HEK293 (cell line): ENCODE measurements around the gene DDX46.

Experiments used
- BCL11B ChIP-seq: fragments of 450-650 bp; formaldehyde crosslinking; IDR thresholded peaks from 2 replicates; pipeline ENCODE4 v1.5.1; 2016; ENCODE audit warnings: low read depth, missing biosample characterization, missing genetic modification characterization
- GLIS2 ChIP-seq: fragments of 450-650 bp; formaldehyde crosslinking; IDR thresholded peaks from 2 replicates; pipeline ENCODE4 v1.5.1; 2016; ENCODE audit warnings: missing biosample characterization, missing genetic modification characterization
- IKZF3 ChIP-seq: fragments of 450-650 bp; IDR thresholded peaks from 2 replicates; pipeline ENCODE4 v1.5.0; 2018; ENCODE audit warnings: missing biosample characterization, mild to moderate bottlenecking, missing genetic modification characterization, moderate library complexity
- KLF7 ChIP-seq: fragments of 450-650 bp; formaldehyde crosslinking; IDR thresholded peaks from 2 replicates; pipeline ENCODE4 v1.5.1; 2016; ENCODE audit warnings: missing biosample characterization, missing genetic modification characterization, borderline replicate concordance
- OSR2 ChIP-seq: fragments of 450-650 bp; formaldehyde crosslinking; IDR thresholded peaks from 2 replicates; pipeline ENCODE4 v1.5.1; 2016; ENCODE audit warnings: missing biosample characterization, missing genetic modification characterization
- PRDM1 ChIP-seq: fragments of 450-650 bp; formaldehyde crosslinking; IDR thresholded peaks from 2 replicates; pipeline ENCODE4; 2016; ENCODE audit warnings: missing biosample characterization, missing genetic modification characterization
- RBAK ChIP-seq: fragments of 450-650 bp; formaldehyde crosslinking; IDR thresholded peaks from 2 replicates; pipeline ENCODE4 v1.5.1; 2016; ENCODE audit warnings: missing biosample characterization, missing genetic modification characterization
- SCRT1 ChIP-seq: fragments of 450-650 bp; formaldehyde crosslinking; IDR thresholded peaks from 2 replicates; pipeline ENCODE4 v1.5.1; 2016; ENCODE audit warnings: missing biosample characterization, missing genetic modification characterization, borderline replicate concordance
- SCRT2 ChIP-seq: fragments of 450-650 bp; formaldehyde crosslinking; IDR thresholded peaks from 2 replicates; pipeline ENCODE4 v1.5.1; 2016; ENCODE audit warnings: missing biosample characterization, missing genetic modification characterization
- SP7 ChIP-seq: fragments of 450-650 bp; formaldehyde crosslinking; IDR thresholded peaks from 2 replicates; pipeline ENCODE4 v1.5.1; 2016; ENCODE audit warnings: missing biosample characterization, missing genetic modification characterization
- ZBTB20 ChIP-seq: fragments of 450-650 bp; formaldehyde crosslinking; IDR thresholded peaks from 2 replicates; pipeline ENCODE4 v1.5.1; 2016; ENCODE audit warnings: missing biosample characterization, missing genetic modification characterization
- ZBTB8A ChIP-seq: fragments of 450-650 bp; formaldehyde crosslinking; IDR thresholded peaks from 2 replicates; pipeline ENCODE4 v1.5.1; 2016; ENCODE audit warnings: missing biosample characterization, missing genetic modification characterization
- ZEB2 ChIP-seq: fragments of 450-650 bp; formaldehyde crosslinking; IDR thresholded peaks from 2 replicates; pipeline ENCODE4 v1.5.1; 2016; ENCODE audit warnings: missing biosample characterization, missing genetic modification characterization
- ZFP69B ChIP-seq: fragments of 450-650 bp; formaldehyde crosslinking; IDR thresholded peaks from 2 replicates; pipeline ENCODE4 v1.5.1; 2016; ENCODE audit warnings: missing biosample characterization, missing genetic modification characterization
- ZIC2 ChIP-seq: fragments of 450-650 bp; formaldehyde crosslinking; IDR thresholded peaks from 2 replicates; pipeline ENCODE4 v1.5.1; 2016; ENCODE audit warnings: missing biosample characterization, missing genetic modification characterization
- ZNF112 ChIP-seq: fragments of 450-650 bp; formaldehyde crosslinking; IDR thresholded peaks from 2 replicates; pipeline ENCODE4 v1.5.0; 2017; ENCODE audit warnings: missing biosample characterization, missing genetic modification characterization
- ZNF132 ChIP-seq: fragments of 450-650 bp; formaldehyde crosslinking; IDR thresholded peaks from 2 replicates; pipeline ENCODE4 v1.5.1; 2017; ENCODE audit warnings: missing biosample characterization, missing genetic modification characterization, borderline replicate concordance
- ZNF24 ChIP-seq: fragments of 450-650 bp; formaldehyde crosslinking; IDR thresholded peaks from 2 replicates; pipeline ENCODE4 v1.5.1; 2016; ENCODE audit warnings: missing biosample characterization, missing genetic modification characterization
- ZNF274 ChIP-seq, 2 experiments: fragments of 200-500 bp in 1 of 2; fragments of 450-650 bp in 1 of 2; sonication (Bioruptor generic) in 1 of 2; formaldehyde crosslinking in 1 of 2; IDR thresholded peaks; 2 replicates each; pipeline versions ENCODE4 v1.5.1 to v1.6.1; 2014 to 2016; ENCODE audit warnings: borderline replicate concordance in 1 of 2, inconsistent platforms in 1 of 2, low read length in 1 of 2, missing biosample characterization in 1 of 2, missing genetic modification characterization in 1 of 2
- ZNF292 ChIP-seq: fragments of 450-650 bp; formaldehyde crosslinking; IDR thresholded peaks from 2 replicates; pipeline ENCODE4 v1.5.1; 2016; ENCODE audit warnings: low read depth, missing biosample characterization, missing genetic modification characterization, borderline replicate concordance
- ZNF366 ChIP-seq: fragments of 450-650 bp; formaldehyde crosslinking; conservative IDR thresholded peaks from 2 replicates; pipeline ENCODE4 v1.5.1; 2016; ENCODE audit warnings: missing biosample characterization, missing genetic modification characterization
- ZNF37A ChIP-seq: fragments of 450-650 bp; IDR thresholded peaks from 2 replicates; pipeline ENCODE4 v1.5.1; 2018; ENCODE audit warnings: missing biosample characterization, missing genetic modification characterization
- ZNF518A ChIP-seq: fragments of 450-650 bp; formaldehyde crosslinking; conservative IDR thresholded peaks from 2 replicates; pipeline ENCODE4 v1.5.1; 2016; ENCODE audit warnings: low read depth, missing biosample characterization, missing genetic modification characterization
- ZNF585B ChIP-seq: fragments of 450-650 bp; formaldehyde crosslinking; IDR thresholded peaks from 2 replicates; pipeline ENCODE4 v1.5.1; 2016; ENCODE audit warnings: missing biosample characterization, missing genetic modification characterization
- ZNF621 ChIP-seq: fragments of 450-650 bp; formaldehyde crosslinking; IDR thresholded peaks from 2 replicates; pipeline ENCODE4 v1.5.1; 2017; ENCODE audit warnings: missing biosample characterization, missing genetic modification characterization
- ZSCAN23 ChIP-seq: fragments of 450-650 bp; formaldehyde crosslinking; IDR thresholded peaks from 2 replicates; pipeline ENCODE4 v1.5.1; 2016; ENCODE audit warnings: missing biosample characterization, missing genetic modification characterization
- TF ChIP-seq, protein P1 (sequence below): fragments of 450-650 bp; formaldehyde crosslinking; IDR thresholded peaks from 2 replicates; pipeline ENCODE4 v1.5.1; 2016; ENCODE audit warnings: missing biosample characterization, missing genetic modification characterization

The DDX46 gene

GRCh38 chr5:134874831-134875655 lies 116.5 kb downstream of the DDX46 start (continued):
- TF ChIP-seq ZNF292, result no peak
- 0 out of 2 replicates have a peak, but pooled peaks have one; percentile 6 for TF ChIP-seq ZNF518A (tag by site-specific recombination)
- TF ChIP-seq PRDM1, result peak; percentile 79
- peak; percentile 90 for TF ChIP-seq IKZF3 (tag by site-specific recombination)
- no peak for TF ChIP-seq ZNF112 (tag by site-specific recombination)
- peak; percentile 83 for TF ChIP-seq ZIC2
- peak; percentile 88 for TF ChIP-seq SCRT2 (tag by site-specific recombination)
- no peak for TF ChIP-seq ZNF621
- no peak for TF ChIP-seq KLF7 (tag by site-specific recombination)
- TF ChIP-seq GLIS2 (tag by site-specific recombination), result peak; percentile 45
- peak; percentile 74 for TF ChIP-seq OSR2 (tag by site-specific recombination)
- TF ChIP-seq ZNF37A (tag by site-specific recombination), result no peak
- TF ChIP-seq ZNF585B (tag by site-specific recombination), result no peak
- TF ChIP-seq, protein P1, sequence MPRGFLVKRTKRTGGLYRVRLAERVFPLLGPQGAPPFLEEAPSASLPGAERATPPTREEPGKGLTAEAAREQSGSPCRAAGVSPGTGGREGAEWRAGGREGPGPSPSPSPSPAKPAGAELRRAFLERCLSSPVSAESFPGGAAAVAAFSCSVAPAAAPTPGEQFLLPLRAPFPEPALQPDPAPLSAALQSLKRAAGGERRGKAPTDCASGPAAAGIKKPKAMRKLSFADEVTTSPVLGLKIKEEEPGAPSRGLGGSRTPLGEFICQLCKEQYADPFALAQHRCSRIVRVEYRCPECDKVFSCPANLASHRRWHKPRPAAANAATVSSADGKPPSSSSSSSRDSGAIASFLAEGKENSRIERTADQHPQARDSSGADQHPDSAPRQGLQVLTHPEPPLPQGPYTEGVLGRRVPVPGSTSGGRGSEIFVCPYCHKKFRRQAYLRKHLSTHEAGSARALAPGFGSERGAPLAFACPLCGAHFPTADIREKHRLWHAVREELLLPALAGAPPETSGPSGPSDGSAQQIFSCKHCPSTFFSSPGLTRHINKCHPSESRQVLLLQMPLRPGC (tag by site-specific recombination), result peak; percentile 87; the same call in 1 of the 2 replicates
- TF ChIP-seq ZNF274 (IDR thresholded peaks at IDR 0.05; ENCODE audit: low read length), result no peak
- no peak for TF ChIP-seq ZNF274 (tag by site-specific recombination; IDR thresholded peaks at IDR 0.05; ENCODE audit: borderline replicate concordance)
- TF ChIP-seq ZBTB20 (tag by site-specific recombination), result peak; percentile 9
- TF ChIP-seq ZNF24 (tag by site-specific recombination), result peak; percentile 68; the same call in 1 of the 2 replicates
- 0 out of 2 replicates have a peak, but pooled peaks have one; percentile 23 for TF ChIP-seq BCL11B (tag by site-specific recombination)
- no peak for TF ChIP-seq RBAK
- TF ChIP-seq ZSCAN23 (tag by site-specific recombination), result 0 out of 2 replicates have a peak, but pooled peaks have one; percentile 17
- TF ChIP-seq ZBTB8A, result peak; percentile 70
- no peak for TF ChIP-seq ZNF132
- TF ChIP-seq ZFP69B (tag by site-specific recombination), result peak; percentile 76
- peak; percentile 50; the same call in 1 of the 2 replicates for TF ChIP-seq SP7
- peak; percentile 83 for TF ChIP-seq SCRT1 (tag by site-specific recombination)
- peak; percentile 82 for TF ChIP-seq ZEB2 (tag by site-specific recombination)
- TF ChIP-seq ZNF366 (tag by site-specific recombination), result peak; percentile 75
